Measurements from ENCODE around the gene RC3H1.

Gene RC3H1

DNA sequence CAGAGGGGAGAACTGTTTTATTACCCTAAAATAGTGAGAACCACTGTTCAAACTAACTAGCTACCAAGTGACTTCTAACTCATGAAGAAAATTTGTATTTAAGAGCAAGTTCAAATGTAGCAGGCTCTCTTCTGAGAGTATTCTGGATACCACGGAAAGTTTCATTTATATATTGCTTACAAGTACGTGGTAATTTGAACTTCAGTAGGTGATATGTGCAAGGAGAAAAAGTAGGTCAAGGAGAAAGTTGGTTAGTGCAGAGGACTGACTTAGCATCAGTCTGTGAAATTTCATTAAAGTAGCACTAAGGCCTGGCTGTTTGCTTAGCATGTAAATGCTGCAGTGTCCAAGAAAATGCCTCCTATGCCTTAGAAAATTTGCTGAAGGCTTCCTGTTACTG lies 121.7 kb downstream of the RC3H1 start:
- no peaks in the 10 kb centered on the region for H3K36me3 ChIP-seq
- no peak overlapping the region for H3K4me3 ChIP-seq (ENCODE audit: low read depth, low read length)
- DNase-seq, result no peak
- TF ChIP-seq, protein P1, sequence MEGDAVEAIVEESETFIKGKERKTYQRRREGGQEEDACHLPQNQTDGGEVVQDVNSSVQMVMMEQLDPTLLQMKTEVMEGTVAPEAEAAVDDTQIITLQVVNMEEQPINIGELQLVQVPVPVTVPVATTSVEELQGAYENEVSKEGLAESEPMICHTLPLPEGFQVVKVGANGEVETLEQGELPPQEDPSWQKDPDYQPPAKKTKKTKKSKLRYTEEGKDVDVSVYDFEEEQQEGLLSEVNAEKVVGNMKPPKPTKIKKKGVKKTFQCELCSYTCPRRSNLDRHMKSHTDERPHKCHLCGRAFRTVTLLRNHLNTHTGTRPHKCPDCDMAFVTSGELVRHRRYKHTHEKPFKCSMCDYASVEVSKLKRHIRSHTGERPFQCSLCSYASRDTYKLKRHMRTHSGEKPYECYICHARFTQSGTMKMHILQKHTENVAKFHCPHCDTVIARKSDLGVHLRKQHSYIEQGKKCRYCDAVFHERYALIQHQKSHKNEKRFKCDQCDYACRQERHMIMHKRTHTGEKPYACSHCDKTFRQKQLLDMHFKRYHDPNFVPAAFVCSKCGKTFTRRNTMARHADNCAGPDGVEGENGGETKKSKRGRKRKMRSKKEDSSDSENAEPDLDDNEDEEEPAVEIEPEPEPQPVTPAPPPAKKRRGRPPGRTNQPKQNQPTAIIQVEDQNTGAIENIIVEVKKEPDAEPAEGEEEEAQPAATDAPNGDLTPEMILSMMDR (IDR thresholded peaks at IDR 0.05; ENCODE audit: low read depth, low read length), result no peak
- H3K27me3 ChIP-seq (ENCODE audit: insufficient read depth, low read depth, severe bottlenecking), result no peaks in the 10 kb centered on the region
- H3K9me3 ChIP-seq (ENCODE audit: severe bottlenecking), result no peaks in the 10 kb centered on the region
- H3K27ac ChIP-seq, result no peak overlapping the region

DNA sequence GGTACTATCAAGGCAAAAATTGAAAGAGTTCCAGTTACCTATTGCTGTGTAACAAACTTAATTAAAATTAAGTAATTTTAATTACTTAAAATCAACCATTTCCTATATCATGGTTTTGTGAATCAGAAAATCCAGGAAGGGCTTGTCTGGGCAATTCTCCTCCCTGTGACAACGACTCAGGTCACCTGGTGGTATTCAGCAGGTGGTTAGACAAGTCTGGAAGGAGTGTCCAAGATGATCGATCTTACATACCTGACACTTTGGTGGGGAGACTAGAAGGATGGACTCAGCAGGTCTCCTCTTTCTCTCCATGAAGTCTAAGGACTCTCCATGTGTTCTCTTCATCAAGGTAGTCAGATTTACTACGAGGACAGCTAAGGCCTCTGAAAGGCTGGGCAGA lies 128.0 kb downstream of the RC3H1 start:
- Histone ChIP-seq H3K9me3 (ENCODE audit: severe bottlenecking) (no peaks in the 10 kb centered on the region), H3K4me3 (ENCODE audit: low read depth, low read length) (no peak overlapping the region), H3K27ac (no peak overlapping the region), H3K36me3 (no peaks in the 10 kb centered on the region; the same call in 1 of the 2 replicates), H3K27me3 (ENCODE audit: insufficient read depth, low read depth, severe bottlenecking) (no peaks in the 10 kb centered on the region)
- no peak for DNase-seq
- TF ChIP-seq, protein P1 (IDR thresholded peaks at IDR 0.05; ENCODE audit: low read depth, low read length), result no peak

DNA sequence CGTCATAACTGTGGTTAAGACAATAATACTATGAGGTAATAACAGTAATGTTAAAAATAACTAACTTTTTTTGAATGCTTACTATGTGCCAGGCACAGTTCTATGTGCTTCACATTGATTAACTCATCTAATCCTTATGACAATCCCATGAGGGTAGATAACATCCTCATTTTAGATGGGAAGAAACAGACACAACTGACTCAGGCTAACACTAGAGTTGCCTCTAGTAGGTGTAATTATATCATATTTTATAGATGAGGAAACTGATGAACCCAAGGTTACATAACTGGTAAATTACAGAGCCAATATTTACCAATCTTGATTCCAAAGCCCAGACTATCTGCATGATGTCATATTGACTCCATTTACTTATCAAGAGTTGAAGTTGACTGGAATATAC lies 128.5 kb downstream of the RC3H1 start:
- DNase-seq, result no peak
- TF ChIP-seq, protein P1 (IDR thresholded peaks at IDR 0.05; ENCODE audit: low read depth, low read length), result no peak
- Histone ChIP-seq H3K9me3 (ENCODE audit: severe bottlenecking) (no peaks in the 10 kb centered on the region), H3K4me3 (ENCODE audit: low read depth, low read length) (no peak overlapping the region), H3K36me3 (no peaks in the 10 kb centered on the region; the same call in 1 of the 2 replicates), H3K27ac (no peak overlapping the region), H3K27me3 (ENCODE audit: insufficient read depth, low read depth, severe bottlenecking) (no peaks in the 10 kb centered on the region)

DNA sequence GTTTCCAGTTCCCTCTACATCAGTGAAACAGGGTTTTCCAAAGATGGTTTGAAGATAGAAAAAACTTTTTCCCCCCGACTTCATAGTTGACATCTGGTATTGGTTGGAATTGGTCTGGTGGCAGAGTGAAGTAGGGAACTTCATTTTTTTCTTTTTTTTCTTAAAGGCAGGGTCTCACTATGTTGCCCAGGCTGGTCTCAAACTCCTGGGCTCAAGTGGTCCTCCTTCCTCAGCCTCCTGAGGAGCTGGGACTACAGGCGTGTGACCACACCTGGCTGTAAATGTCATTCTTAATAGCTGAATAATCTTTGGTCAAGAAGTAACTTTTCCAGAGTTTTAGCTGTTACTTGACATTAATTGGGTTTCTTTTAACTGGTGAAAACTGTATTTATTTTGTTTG lies 132.3 kb downstream of the RC3H1 start:
- no peak overlapping the region for H3K4me3 ChIP-seq (ENCODE audit: low read depth, low read length)
- TF ChIP-seq, protein P1 (IDR thresholded peaks at IDR 0.05; ENCODE audit: low read depth, low read length), result no peak
- H3K27ac ChIP-seq, result no peak overlapping the region
- no peak for DNase-seq
- H3K36me3 ChIP-seq, result peaks cover 11% of the 10 kb centered on the region
- no peaks in the 10 kb centered on the region for H3K27me3 ChIP-seq (ENCODE audit: insufficient read depth, low read depth, severe bottlenecking)
- no peaks in the 10 kb centered on the region for H3K9me3 ChIP-seq (ENCODE audit: severe bottlenecking)

DNA sequence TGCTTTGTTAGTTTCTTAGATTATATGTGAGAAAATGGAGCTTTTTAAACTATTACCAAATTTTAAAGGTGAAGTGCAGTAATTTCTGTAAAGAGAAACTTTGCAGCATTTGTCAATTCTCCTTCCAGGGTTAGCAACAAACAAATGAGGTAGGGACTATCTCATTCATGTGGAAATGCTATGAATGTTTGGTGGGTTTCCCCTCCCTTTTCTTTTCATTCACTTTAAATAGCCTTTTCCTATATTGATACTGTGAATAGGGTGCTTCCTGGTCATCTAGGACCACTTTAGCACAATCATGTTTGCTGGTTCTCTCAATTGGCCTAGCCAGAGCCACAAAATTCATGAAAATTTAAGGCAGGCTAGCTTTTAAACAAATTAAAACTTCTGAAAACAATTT lies 133.4 kb downstream of the RC3H1 start:
- Histone ChIP-seq H3K9me3 (ENCODE audit: severe bottlenecking) (no peaks in the 10 kb centered on the region), H3K27ac (no peak overlapping the region), H3K36me3 (peaks cover 11% of the 10 kb centered on the region), H3K4me3 (ENCODE audit: low read depth, low read length) (no peak overlapping the region), H3K27me3 (ENCODE audit: insufficient read depth, low read depth, severe bottlenecking) (no peaks in the 10 kb centered on the region)
- TF ChIP-seq, protein P1 (IDR thresholded peaks at IDR 0.05; ENCODE audit: low read depth, low read length), result no peak
- DNase-seq, result no peak

DNA sequence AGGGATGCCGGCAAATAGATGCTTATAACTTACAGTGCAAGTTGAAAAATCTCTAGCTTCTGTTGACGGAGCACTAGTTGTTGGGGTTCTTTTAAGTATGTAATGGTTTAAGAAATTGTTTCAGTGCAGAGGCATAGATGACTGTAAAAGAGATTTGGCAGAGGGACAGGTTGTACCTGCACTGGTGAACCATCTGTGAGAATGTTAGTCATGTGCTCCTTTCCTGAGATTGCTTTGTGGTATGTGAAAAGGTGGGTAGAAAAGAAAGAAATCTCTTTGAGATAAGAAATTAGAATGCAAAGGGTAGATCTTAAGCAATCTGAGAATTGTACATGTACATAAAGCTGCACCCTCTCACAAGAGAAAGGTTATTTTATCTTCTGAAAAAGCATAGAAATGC lies 134.5 kb downstream of the RC3H1 start:
- Histone ChIP-seq H3K9me3 (ENCODE audit: severe bottlenecking) (no peaks in the 10 kb centered on the region), H3K36me3 (peaks cover 11% of the 10 kb centered on the region)

More for the DNA sequence above, 134.5 kb downstream of the RC3H1 start:
- H3K27ac ChIP-seq, result no peak overlapping the region
- TF ChIP-seq, protein P1 (IDR thresholded peaks at IDR 0.05; ENCODE audit: low read depth, low read length), result no peak
- H3K27me3 ChIP-seq (ENCODE audit: insufficient read depth, low read depth, severe bottlenecking), result no peaks in the 10 kb centered on the region
- no peak overlapping the region for H3K4me3 ChIP-seq (ENCODE audit: low read depth, low read length)
- DNase-seq, result no peak
